Activated CD8-positive, alpha-beta memory T cell treated with anti-CD3 and anti-CD28 coated beads for 4 hours (primary cell): ENCODE measurements around the gene PSMG3.

Source experiments
- DNase-seq, 2 donors: peaks; one replicate each; pipeline ENCODE4 v3.0.0-alpha.2; 2020; ENCODE audit warnings: low read depth in 2 of 2

PSMG3 gene

GRCh38 chr7:1558181-1558811, 11.5 kb downstream of the PSMG3 start:
- no peak for DNase-seq

- no peak for DNase-seq
Measured at GRCh38 chr7:1557771-1558170, 12.1 kb downstream of the PSMG3 start.

GRCh38 chr7:1557006-1557405, 12.8 kb downstream of the PSMG3 start:
- no peak for DNase-seq

GRCh38 chr7:1555813-1556543, 13.9 kb downstream of the PSMG3 start, which contains the start of gene TMEM184A:
TMEM184A (minus strand) TSS chr7:1556205; CDS start chr7:1555484, 721 bp downstream.
- DNase-seq, result no peak

GRCh38 chr7:1555046-1555812, 14.6 kb downstream of the PSMG3 start:
- no peak for DNase-seq

- DNase-seq, result no peak
Measured at GRCh38 chr7:1554333-1555045, 15.3 kb downstream of the PSMG3 start.

GRCh38 chr7:1553512-1554210, 16.2 kb downstream of the PSMG3 start:
- DNase-seq, result no peak

GRCh38 chr7:1552200-1552599, 17.6 kb downstream of the PSMG3 start:
- DNase-seq, result no peak

- no peak for DNase-seq
Measured at GRCh38 chr7:1550846-1551155, 19.0 kb downstream of the PSMG3 start.

- DNase-seq, result no peak
Measured at GRCh38 chr7:1550005-1550845, 19.6 kb downstream of the PSMG3 start.

- DNase-seq, result no peak
Measured at GRCh38 chr7:1549357-1550004, 20.4 kb downstream of the PSMG3 start.

GRCh38 chr7:1548944-1549343, 20.9 kb downstream of the PSMG3 start:
- no peak for DNase-seq

- no peak for DNase-seq
Measured at GRCh38 chr7:1548438-1548831, 21.4 kb downstream of the PSMG3 start.

GRCh38 chr7:1547777-1548437, 21.9 kb downstream of the PSMG3 start:
- DNase-seq, result no peak

GRCh38 chr7:1546909-1547776, 22.7 kb downstream of the PSMG3 start:
- DNase-seq, result no peak

GRCh38 chr7:1546274-1546908, 23.4 kb downstream of the PSMG3 start:
- DNase-seq, result no peak

GRCh38 chr7:1545417-1546246, 24.2 kb downstream of the PSMG3 start:
- no peak for DNase-seq
